DND-41 (cell line): ENCODE measurements around the gene RSPH9.

ENCODE experiments used
- EZH2 ChIP-seq: IDR thresholded peaks from 3 replicates; pipeline ENCODE4 v1.6.1; 2012; ENCODE audit warnings: borderline replicate concordance, low read depth, mild to moderate bottlenecking, moderate library complexity, low read length, inconsistent platforms; ENCODE audit not compliant: severe bottlenecking
- TF ChIP-seq, protein P1 (sequence below): IDR thresholded peaks from 2 replicates; pipeline ENCODE4 v1.5.1; 2012; ENCODE audit warnings: borderline replicate concordance, low read length, moderate library complexity, mild to moderate bottlenecking; ENCODE audit not compliant: poor library complexity, severe bottlenecking; ENCODE audit errors: extremely low read depth

GRCh38 chr6:43634702-43635303 is 10.0 kb upstream of the RSPH9 start:
- TF ChIP-seq, protein P1, sequence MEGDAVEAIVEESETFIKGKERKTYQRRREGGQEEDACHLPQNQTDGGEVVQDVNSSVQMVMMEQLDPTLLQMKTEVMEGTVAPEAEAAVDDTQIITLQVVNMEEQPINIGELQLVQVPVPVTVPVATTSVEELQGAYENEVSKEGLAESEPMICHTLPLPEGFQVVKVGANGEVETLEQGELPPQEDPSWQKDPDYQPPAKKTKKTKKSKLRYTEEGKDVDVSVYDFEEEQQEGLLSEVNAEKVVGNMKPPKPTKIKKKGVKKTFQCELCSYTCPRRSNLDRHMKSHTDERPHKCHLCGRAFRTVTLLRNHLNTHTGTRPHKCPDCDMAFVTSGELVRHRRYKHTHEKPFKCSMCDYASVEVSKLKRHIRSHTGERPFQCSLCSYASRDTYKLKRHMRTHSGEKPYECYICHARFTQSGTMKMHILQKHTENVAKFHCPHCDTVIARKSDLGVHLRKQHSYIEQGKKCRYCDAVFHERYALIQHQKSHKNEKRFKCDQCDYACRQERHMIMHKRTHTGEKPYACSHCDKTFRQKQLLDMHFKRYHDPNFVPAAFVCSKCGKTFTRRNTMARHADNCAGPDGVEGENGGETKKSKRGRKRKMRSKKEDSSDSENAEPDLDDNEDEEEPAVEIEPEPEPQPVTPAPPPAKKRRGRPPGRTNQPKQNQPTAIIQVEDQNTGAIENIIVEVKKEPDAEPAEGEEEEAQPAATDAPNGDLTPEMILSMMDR: no peak
- TF ChIP-seq EZH2: no peak
